ENCODE data around the gene PDE9A.

GRCh38 chr21:42708107-42708506 is 54.7 kb downstream of the PDE9A start:
- TF ChIP-seq POLR2A (IDR thresholded peaks at IDR 0.05) (no peak), CTCF (IDR thresholded peaks at IDR 0.05) (no peak)
